Activated effector memory CD4-positive, alpha-beta T cell treated with anti-CD3 and anti-CD28 coated beads, Interleukin-2, amount 50 U/mL, for 16 hours (primary cell): ENCODE data around the gene NPIPB6.
A peak's percentile ranks its signal among the peaks of the same experiment; 100 is the strongest.
"Not testable (repeated sequence)": the region's sequence is repeated elsewhere in the genome, so short reads cannot be mapped to it uniquely, and the experiment has no call there.

ENCODE experiments used
- DNase-seq: peaks from one replicate; pipeline ENCODE4 v3.0.0-alpha.2; 2020

The NPIPB6 gene

GRCh38 chr16:28363408-28363807, at the start of gene NPIPB6:
Gene NPIPB6 (minus strand): TSS chr16:28363508. CDS start chr16:28362822, 686 bp downstream.
- DNase-seq = not testable (repeated sequence)

DNA sequence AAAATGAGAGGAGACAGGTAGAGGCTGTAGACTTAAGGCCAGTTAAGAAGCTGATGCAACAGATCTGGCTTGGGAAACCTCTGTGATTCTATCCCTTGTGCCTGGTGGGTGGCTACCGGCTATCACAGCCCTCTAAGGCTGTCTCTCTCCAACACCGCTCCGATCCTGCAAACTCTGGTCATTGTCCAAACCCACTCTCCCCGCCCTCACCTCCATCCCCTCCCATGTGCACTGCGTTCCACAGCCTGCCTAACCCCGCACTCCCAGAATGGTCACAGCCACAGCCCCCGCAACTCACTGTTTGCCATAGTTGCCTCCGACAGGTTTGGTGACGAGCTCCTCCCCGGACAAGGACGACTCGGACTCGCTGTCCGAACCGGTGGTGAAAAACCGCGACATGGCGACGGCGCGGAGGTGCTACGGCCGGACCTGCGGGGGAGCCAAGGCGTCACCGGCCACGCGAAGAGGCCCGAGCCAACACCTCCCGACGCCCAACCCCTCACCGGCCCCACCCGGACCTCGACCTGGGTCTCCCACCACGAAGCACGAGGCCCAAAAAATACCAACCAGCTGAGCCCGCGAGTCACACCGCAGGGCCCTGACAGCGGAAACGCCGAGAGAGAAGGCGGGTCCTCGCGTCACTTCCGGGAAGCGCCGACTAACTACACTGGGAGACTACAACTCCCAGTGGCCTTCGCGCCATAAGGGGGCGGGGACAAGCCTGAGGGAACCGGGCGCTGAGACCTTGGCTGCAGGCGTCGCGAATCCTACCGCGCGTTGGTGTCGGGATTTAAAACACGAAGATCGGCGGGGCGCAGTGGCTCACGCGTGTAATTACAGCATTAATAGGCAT, 40.1 kb upstream of the NPIPB6 start, which contains the start of gene EIF3CL:
Gene EIF3CL (minus strand): TSS at position 622 of the 853 bp plus-strand sequence. CDS start 223 bp downstream, at position 399.
- not testable (repeated sequence) for DNase-seq

GRCh38 chr16:28392054-28392453, 28.7 kb upstream of the NPIPB6 start:
- DNase-seq = not testable (repeated sequence)

DNA sequence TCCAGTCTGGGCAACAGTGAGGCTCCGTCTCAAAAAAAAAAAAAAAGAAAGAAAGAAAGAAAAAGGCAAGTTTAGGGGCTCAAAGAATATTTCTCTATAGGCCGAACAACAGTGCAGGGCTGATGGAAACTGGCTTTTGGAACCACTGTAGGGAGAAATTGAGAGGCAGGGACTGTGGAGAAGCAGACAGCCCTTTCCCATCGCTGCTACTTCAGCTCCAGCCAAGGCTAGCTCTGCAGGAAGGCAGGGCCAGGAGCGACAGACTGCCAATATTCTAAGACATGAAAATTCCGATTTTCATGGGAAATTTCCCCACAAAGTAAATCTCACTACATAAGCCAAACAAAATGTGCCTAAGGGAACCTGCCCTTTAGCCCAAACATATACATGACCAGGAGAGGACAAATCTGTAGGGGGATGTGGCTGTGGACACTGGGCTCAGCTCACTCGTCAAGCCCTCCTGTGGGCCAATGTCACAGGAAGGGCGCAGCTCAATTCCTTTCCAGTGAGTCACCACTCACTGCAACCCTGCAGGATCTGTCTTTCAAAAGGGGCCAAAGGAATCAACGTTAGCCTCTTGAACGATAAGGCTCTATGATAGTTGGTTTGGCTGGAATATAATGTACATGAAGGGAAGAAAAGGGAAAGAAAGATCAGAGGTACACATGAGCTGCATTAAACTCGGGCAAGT, 19.0 kb upstream of the NPIPB6 start:
- DNase-seq = not testable (repeated sequence)

DNA sequence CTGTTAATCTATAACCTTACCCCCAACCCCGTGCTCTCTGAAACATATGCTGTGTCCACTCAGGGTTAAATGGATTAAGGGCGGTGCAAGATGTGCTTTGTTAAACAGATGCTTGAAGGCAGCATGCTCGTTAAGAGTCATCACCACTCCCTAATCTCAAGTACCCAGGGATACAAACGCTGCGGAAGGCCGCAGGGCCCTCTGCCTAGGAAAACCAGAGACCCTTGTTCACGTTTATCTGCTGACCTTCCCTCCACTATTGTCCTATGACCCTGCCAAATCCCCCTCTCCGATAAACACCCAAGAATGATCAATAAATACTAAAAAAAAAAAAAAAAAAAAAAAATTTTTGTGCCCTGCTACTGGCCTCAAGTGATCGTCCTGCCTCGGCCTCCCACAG, 14.5 kb upstream of the NPIPB6 start:
- not testable (repeated sequence) for DNase-seq

DNA sequence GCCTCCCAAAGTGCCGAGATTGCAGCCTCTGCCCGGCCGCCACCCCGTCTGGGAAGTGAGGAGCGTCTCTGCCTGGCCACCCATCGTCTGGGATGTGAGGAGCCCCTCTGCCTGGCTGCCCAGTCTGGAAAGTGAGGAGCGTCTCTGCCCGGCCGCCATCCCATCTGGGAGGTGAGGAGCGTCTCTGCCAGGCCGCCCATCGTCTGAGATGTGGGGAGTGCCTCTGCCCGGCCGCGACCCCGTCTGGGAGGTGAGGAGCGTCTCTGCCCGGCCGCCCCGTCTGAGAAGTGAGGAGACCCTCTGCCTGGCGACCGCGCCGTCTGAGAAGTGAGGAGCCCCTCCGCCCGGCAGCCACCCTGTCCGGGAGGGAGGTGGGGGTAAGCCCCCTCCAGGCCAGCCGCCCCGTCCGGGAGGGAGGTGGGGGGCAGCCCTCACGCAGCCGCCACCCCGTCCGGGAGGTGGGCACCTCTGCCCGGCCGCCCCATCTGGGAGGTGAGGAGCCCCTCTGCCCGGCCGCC, 13.9 kb upstream of the NPIPB6 start:
- not testable (repeated sequence) for DNase-seq

GRCh38 chr16:28375115-28375514, 11.8 kb upstream of the NPIPB6 start:
- not testable (repeated sequence) for DNase-seq

DNA sequence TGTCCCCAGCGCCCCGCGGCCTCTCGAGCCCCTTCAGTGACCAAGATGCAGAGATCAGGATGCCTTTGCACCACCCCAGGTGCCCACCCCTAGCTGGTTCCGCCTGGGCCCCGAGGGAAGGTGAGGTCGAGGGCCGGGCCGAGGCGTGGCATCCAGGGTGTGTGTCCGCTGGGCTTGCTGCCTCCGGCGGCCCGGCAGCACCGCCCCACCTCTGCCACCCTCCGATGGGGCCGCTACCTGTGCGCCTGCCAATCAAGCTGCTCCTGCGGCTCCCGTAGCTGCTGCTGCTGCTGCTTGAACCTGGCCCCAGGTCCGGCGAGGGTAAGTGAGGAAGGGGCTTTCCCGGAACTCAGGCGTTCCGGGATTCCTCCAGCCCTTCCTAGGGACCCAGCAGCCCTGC, 11.0 kb upstream of the NPIPB6 start:
- not testable (repeated sequence) for DNase-seq

DNA sequence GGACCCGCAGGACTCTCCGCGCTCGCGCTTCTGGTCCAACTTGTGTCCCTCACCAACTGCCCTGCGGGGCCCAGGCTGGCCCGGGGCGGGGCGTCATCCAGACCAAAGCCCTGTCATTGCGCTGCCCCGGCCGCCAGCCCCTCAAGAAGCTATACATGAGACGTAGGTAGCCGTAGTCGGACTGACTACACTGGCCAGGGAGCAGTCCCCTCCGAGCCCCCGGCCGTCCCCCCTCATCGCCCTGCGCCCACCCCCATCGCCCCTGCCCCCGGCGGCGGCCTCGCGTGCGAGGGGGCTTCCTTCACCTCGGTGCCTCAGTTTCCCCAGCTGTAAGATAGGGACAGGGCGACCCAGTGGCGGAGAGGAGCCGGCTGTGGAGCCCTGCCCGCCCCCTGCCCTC, 4.6 kb upstream of the NPIPB6 start:
- DNase-seq = not testable (repeated sequence)

DNA sequence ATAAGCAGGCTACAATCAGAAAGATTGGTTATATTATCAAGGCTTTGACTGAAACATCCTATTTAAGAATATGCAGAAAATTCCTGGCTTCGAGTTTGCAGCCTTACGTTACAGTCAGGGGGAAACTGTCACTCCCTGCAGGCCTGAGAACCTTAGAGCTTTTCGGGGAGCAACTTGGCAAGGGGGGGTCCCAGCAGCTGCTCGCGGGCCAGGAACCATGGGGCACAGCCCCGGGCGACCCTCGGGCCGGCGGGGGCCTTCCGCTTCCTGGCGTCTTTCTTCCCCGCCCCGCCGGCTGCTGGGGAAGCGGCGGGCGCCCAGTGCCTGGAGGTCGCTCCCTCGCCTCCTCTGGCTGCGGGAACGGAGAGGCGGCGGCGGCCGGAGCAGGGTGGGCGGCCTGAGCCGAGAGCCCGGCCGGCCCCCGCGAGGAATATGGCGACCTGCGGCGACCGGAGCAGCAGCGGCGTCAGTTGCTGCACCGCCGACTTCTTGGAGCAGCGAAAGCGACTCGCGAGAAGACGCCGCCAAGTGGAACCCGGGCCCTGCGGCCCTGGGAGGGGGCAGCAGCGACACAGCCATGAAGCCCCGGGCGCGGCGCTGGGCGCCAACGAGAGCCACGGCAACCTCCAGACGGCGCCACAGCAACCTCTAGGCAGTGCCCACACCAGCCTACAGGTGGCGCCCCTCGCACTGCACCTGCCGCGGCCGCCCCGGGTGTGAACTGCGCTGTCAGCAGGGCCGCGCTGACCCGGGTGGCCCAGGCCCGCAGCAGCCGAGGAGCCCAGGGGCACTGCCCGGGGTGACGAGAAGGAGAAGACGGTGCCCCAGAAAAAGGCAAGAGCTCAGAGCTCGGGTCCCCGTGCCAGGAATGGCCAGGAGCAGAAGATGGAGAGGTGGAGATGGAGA, 1.2 kb upstream of the NPIPB6 start:
- DNase-seq = peak; percentile 60

DNA sequence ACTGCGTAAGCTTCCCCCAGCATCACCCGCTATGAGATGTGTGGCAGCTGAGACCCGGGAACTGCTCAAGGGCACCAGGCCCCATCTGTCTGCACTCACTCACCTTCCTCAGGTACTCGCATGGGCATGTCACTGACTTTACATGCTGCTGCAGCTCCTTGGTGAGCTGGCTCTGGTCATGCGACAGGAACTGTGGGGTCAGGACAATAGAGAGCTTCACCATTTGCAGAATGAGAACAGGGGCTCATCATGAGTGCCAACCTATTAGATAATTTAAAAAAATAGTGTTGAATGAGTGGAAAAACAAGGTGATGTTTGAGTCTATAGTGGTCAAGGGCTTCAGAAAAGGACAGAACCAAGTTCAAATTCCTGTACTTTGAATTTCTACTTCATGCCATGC, 708 bp downstream of the NPIPB6 start:
- DNase-seq = not testable (repeated sequence)

GRCh38 chr16:28338230-28338629, 25.1 kb downstream of the NPIPB6 start:
- not testable (repeated sequence) for DNase-seq

DNA sequence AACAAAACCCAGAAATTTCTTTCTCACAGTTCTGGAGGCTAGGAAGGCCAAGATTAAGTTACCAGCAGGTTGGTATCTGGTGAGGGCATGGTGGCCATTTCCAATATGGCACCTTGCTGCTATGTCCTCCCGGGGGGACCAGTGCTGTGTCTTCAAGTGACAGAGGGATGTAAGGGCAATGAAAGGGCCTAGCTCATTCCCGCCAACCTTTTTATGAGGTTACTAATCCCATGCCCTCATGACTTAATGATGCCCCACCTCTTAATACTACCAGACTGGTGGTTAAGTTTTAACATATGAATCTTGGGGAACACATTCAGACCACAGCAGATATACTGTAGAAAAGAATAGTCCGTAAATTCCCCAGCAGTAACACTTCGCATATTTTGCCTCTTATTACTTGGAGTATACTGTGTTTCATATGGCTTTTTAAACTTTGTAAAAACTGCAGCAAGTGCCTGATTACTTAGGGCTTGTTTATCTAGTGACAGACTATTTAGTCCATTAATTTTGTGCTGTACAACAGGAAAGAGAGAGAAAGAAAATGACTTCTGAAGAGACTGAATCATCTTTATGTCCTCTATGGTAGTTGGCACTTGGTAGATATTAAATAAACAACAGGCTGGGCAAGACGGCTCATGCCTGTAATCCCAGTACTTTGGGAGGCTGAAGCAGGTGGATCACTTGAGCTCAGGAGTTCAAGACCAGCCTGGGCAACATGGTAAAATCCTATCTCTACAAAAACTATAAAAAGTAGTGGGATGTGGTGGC, 26.2 kb downstream of the NPIPB6 start:
- DNase-seq = not testable (repeated sequence)

- DNase-seq = not testable (repeated sequence)
Observed at GRCh38 chr16:28335678-28336077, 27.6 kb downstream of the NPIPB6 start.

GRCh38 chr16:28332632-28333031, 30.7 kb downstream of the NPIPB6 start:
- not testable (repeated sequence) for DNase-seq

DNA sequence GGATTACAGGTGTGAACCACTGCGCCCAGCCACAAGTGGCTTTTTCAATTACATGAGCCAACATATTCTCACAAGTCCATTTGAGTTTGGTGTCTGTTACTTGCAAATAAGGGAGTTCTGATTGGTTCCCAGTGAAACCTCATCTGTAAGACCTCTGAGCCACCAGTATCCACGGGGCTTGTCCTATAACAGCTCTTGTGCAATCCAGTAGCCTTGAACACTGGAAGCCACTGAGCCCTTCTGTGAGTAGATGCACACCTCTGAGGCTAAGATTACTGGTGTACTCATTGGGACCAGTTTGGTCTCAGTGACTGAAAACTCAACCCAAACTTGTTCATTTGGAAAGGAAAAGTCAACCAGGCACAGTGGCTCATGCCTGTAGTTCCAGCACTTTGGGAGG, 32.3 kb downstream of the NPIPB6 start:
- DNase-seq = not testable (repeated sequence)

GRCh38 chr16:28330232-28330631, 33.1 kb downstream of the NPIPB6 start:
- peak; percentile 58 for DNase-seq

DNA sequence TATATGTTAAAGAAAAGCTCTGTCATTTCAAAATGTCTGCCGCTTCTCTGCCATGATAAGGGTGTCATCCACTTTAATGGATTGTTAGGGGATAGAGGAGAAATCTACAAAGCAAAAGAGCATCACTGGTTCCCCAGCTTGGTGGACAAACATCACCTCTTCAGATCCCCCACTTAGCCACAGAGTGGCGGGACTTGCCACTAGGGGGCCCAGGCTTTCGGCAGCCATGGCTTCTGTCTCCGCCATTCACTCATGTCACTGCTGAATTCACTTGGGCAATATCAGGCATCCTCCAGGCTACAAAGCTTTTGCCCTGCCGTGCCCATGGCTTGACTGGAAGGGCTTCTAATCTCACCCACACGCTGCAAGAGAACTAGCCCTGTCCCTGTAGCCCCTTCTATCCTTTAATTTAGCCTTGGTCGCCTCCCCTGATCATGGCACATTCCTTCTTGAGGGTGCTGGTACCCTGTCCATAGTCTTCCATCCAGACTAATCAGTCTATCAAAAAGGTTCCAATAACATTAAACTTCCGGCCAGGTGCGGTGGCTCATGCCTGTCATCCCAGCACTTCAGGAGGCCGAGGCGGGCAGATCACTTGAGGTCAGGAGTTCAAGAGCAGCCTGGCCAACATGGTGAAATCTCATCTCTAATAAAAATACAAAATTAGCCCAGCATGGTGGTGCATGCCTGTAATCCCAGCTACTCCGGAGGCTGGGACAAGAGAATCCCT, 36.3 kb downstream of the NPIPB6 start:
- DNase-seq = peak; percentile 86

GRCh38 chr16:28324887-28325279, 38.4 kb downstream of the NPIPB6 start:
- peak; percentile 21 for DNase-seq

DNA sequence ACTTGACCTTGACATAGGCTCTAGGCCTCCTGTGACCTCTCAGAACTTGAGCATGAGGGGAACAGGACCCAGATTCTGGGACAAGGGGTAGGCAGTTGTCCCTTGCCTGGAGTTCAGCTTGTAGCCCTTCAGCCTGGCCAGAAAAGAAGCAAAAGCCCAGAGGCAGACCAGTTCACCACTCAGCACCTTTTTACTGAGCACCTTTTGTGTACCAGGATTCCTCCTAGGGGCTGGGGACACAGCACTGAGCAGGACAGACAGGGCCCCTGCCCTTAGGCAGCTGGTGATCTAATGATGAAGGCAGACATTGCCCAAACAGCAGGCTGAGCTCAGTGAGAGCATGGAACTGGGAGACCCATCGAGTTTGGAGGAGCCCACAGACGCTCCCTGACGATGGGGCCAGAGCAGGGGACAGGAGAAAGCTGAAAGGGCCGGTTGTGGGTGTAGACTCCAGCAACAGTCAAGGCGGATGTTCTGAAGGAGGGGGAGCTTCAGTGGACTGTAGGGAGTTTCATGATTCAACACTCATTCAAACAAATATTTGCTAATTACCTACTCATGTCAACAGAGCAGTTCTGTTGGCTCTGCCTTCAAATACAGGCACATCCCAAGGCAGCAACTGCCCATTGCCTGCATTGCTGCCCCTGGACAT, 38.9 kb downstream of the NPIPB6 start:
- peak; percentile 39 for DNase-seq
